Mesothelial cell of epicardium (in vitro differentiated cells): ENCODE data around the gene ZFYVE9. TPM values are rescaled to one million over a fixed set of nuclear protein-coding genes. Genes with fewer than 3 reads are reported as not detected.

Source experiments
- DNase-seq, 2 experiments: peaks; one replicate each; pipeline ENCODE4 v3.0.0; 2021; ENCODE audit warnings: low spot score in 2 of 2; ENCODE audit not compliant: unreplicated experiment in 2 of 2
- H3K27ac Mint-ChIP-seq: 2 replicates; pipeline ENCODE4 v1.8.0; 2021; ENCODE audit warnings: mixed read lengths
- H3K27me3 Mint-ChIP-seq: 2 replicates; pipeline ENCODE4 v1.8.0; 2021; ENCODE audit warnings: low read depth, mixed read lengths
- H3K36me3 Mint-ChIP-seq: 2 replicates; pipeline ENCODE4 v1.8.0; 2021; ENCODE audit warnings: mixed read lengths
- H3K4me1 Mint-ChIP-seq: 2 replicates; pipeline ENCODE4 v1.8.0; 2021; ENCODE audit warnings: mixed read lengths
- H3K4me3 Mint-ChIP-seq: 2 replicates; pipeline ENCODE4 v1.8.0; 2021; ENCODE audit warnings: mild to moderate bottlenecking, moderate library complexity, mixed read lengths
- H3K9me3 Mint-ChIP-seq: 2 replicates; pipeline ENCODE4 v1.8.0; 2021; ENCODE audit warnings: mixed read lengths
- total RNA-seq: library from RNA; stranded (reverse); gene quantifications from 3 replicates; pipeline ENCODE4 v1.2.1, GENCODE V29; 2021
- TF ChIP-seq, protein P1 (sequence below): fragments of 200-600 bp; sonication (generic); IDR thresholded peaks from one replicate; pipeline ENCODE4 v1.5.0; 2021; ENCODE audit warnings: antibody characterized with exemption; ENCODE audit not compliant: unreplicated experiment

The ZFYVE9 gene
- total RNA-seq, 1 donor from 2014 or later, result 33.3 TPM

- H3K27me3 Mint-ChIP-seq, result no peaks in the 10 kb centered on the region
- H3K36me3 Mint-ChIP-seq, result peaks cover 38% of the 10 kb centered on the region
- DNase-seq, result no peak
- H3K4me3 Mint-ChIP-seq, result no peak overlapping the region
- no peaks in the 10 kb centered on the region for H3K9me3 Mint-ChIP-seq
- H3K27ac Mint-ChIP-seq, result peak overlapping the region; percentile 75
- TF ChIP-seq, protein P1, sequence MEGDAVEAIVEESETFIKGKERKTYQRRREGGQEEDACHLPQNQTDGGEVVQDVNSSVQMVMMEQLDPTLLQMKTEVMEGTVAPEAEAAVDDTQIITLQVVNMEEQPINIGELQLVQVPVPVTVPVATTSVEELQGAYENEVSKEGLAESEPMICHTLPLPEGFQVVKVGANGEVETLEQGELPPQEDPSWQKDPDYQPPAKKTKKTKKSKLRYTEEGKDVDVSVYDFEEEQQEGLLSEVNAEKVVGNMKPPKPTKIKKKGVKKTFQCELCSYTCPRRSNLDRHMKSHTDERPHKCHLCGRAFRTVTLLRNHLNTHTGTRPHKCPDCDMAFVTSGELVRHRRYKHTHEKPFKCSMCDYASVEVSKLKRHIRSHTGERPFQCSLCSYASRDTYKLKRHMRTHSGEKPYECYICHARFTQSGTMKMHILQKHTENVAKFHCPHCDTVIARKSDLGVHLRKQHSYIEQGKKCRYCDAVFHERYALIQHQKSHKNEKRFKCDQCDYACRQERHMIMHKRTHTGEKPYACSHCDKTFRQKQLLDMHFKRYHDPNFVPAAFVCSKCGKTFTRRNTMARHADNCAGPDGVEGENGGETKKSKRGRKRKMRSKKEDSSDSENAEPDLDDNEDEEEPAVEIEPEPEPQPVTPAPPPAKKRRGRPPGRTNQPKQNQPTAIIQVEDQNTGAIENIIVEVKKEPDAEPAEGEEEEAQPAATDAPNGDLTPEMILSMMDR, result no peak
- peaks cover 3% of the 10 kb centered on the region for H3K4me1 Mint-ChIP-seq
Observed at GRCh38 chr1:52352690-52353089, 210.8 kb downstream of the ZFYVE9 start.

- Mint-ChIP-seq H3K4me3 (no peak overlapping the region), H3K36me3 (peaks cover 43% of the 10 kb centered on the region), H3K4me1 (peaks cover 2% of the 10 kb centered on the region), H3K9me3 (no peaks in the 10 kb centered on the region), H3K27me3 (no peaks in the 10 kb centered on the region), H3K27ac (no peak overlapping the region)
- TF ChIP-seq, protein P1, result no peak
- DNase-seq, result no peak
Observed at GRCh38 chr1:52355436-52355835, 213.5 kb downstream of the ZFYVE9 start.

DNA sequence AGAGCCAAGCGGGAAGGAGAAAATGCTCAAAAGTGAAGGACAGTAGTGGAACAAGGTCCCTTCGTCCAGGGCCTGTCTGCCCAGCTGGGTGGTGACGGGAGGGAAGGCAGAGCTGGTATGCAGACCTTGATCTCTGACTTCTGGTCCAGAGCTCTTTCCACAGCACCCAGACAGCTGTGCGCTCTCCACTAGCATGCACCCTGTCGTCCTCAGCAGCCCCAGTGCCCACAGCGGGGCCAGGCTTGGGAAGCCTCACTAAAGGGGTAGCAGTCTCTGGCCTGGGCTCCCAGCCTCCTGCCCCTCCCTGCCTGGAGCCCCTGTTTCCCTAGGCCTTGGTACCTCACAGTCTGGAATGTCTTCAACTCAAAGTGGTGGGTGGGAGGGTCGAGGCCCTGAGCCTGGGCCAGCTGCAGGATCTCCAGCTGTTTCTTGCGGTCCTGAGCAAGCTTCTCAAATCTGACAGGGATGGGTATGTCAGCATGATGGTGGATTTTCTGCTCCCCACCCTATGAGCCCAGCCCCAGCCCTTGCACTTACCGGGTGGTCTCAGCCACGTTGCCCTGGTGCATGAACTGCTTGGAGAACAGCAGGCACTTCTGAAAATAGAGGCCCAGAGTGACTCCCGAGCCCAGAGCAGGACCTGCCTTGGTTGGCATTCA lies 214.1 kb downstream of the ZFYVE9 start:
- H3K9me3 Mint-ChIP-seq, result no peaks in the 10 kb centered on the region
- no peak overlapping the region for H3K4me3 Mint-ChIP-seq
- H3K27me3 Mint-ChIP-seq, result no peaks in the 10 kb centered on the region
- no peak for DNase-seq
- TF ChIP-seq, protein P1, result no peak
- H3K4me1 Mint-ChIP-seq, result peaks cover under 1% of the 10 kb centered on the region
- H3K27ac Mint-ChIP-seq, result no peak overlapping the region
- H3K36me3 Mint-ChIP-seq, result peaks cover 43% of the 10 kb centered on the region

- Mint-ChIP-seq H3K36me3 (peaks cover 49% of the 10 kb centered on the region), H3K4me1 (no peaks in the 10 kb centered on the region), H3K27ac (no peak overlapping the region), H3K4me3 (no peak overlapping the region), H3K9me3 (no peaks in the 10 kb centered on the region), H3K27me3 (no peaks in the 10 kb centered on the region)
- no peak for DNase-seq
- TF ChIP-seq, protein P1, result no peak
Observed at GRCh38 chr1:52356818-52357355, 215.0 kb downstream of the ZFYVE9 start.

DNA sequence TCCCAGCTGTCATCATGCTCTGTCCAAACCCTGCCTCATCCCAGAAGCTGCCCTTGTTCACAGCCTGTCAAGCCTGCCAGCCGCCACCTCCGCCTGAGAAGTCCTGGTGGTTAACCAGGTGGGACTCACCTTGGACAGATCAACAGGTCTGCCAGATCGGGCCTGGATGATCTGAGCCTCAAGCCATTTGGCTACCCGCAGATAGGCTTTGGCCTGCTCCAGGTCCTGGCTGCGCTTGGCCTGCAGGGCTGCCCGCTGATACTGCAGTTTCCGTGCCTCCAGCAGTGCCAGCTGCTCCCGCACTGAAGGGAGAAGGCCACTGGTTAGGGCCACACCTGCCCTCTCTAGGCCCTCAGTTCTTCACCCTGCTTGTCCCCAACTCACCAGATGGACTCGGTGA lies 215.5 kb downstream of the ZFYVE9 start:
- no peaks in the 10 kb centered on the region for H3K27me3 Mint-ChIP-seq
- peaks cover 48% of the 10 kb centered on the region for H3K36me3 Mint-ChIP-seq

More for the DNA sequence above, 215.5 kb downstream of the ZFYVE9 start:
- no peak overlapping the region for H3K27ac Mint-ChIP-seq
- no peaks in the 10 kb centered on the region for H3K9me3 Mint-ChIP-seq
- no peaks in the 10 kb centered on the region for H3K4me1 Mint-ChIP-seq
- no peak for DNase-seq
- TF ChIP-seq, protein P1, result no peak
- no peak overlapping the region for H3K4me3 Mint-ChIP-seq
